ENCODE measurements around the gene KLC1. TPM values are rescaled to one million over a fixed set of nuclear protein-coding genes. Genes with fewer than 3 reads are reported as not detected.

KLC1 gene
- total RNA-seq, 6 experiments from 2014 or later = 179 to 204 (median 189) TPM

GRCh38 chr14:103671911-103672310 lies 42.9 kb downstream of the KLC1 start:
- TF ChIP-seq CTCF (IDR thresholded peaks at IDR 0.05) = no peak
- H3K4me3 Mint-ChIP-seq = no peak overlapping the region
- H3K27me3 Mint-ChIP-seq (ENCODE audit: insufficient read depth) = no peaks in the 10 kb centered on the region
- H3K36me3 Mint-ChIP-seq (ENCODE audit: low read depth) = peaks cover 51% of the 10 kb centered on the region
- DNase-seq = no peak
- H3K4me1 Mint-ChIP-seq (ENCODE audit: low read depth) = no peaks in the 10 kb centered on the region
- H3K27ac Mint-ChIP-seq = no peak overlapping the region; the same call in 1 of the 2 replicates
- no peaks in the 10 kb centered on the region for H3K9me3 Mint-ChIP-seq

DNA sequence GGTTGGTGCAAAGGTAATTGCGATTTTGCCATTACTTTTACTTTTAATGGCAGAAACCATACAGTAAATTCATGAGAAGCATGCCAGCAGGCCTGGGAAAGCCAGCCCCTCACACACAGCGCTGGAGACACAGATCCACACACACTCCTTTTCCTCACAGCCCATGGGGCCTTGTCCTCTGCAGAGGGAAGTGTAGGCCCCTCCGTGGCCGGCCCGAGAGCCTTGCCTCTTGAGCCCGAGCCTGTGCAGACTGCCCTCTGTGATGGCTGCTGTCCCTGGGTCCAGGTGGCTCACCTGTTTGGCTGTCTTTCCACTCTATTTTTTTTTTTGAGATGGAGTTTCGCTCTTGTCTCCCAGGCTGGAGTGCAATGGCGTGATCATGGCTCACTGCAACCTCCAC lies 46.9 kb downstream of the KLC1 start:
- H3K27ac Mint-ChIP-seq = no peak overlapping the region
- TF ChIP-seq CTCF (IDR thresholded peaks at IDR 0.05) = no peak
- no peaks in the 10 kb centered on the region; the same call in 1 of the 2 replicates for H3K4me1 Mint-ChIP-seq (ENCODE audit: low read depth)
- H3K36me3 Mint-ChIP-seq (ENCODE audit: low read depth) = peaks cover 61% of the 10 kb centered on the region
- no peaks in the 10 kb centered on the region for H3K9me3 Mint-ChIP-seq
- no peak for DNase-seq
- peaks cover under 1% of the 10 kb centered on the region; the same call in 1 of the 2 replicates for H3K27me3 Mint-ChIP-seq (ENCODE audit: insufficient read depth)
- no peak overlapping the region for H3K4me3 Mint-ChIP-seq

DNA sequence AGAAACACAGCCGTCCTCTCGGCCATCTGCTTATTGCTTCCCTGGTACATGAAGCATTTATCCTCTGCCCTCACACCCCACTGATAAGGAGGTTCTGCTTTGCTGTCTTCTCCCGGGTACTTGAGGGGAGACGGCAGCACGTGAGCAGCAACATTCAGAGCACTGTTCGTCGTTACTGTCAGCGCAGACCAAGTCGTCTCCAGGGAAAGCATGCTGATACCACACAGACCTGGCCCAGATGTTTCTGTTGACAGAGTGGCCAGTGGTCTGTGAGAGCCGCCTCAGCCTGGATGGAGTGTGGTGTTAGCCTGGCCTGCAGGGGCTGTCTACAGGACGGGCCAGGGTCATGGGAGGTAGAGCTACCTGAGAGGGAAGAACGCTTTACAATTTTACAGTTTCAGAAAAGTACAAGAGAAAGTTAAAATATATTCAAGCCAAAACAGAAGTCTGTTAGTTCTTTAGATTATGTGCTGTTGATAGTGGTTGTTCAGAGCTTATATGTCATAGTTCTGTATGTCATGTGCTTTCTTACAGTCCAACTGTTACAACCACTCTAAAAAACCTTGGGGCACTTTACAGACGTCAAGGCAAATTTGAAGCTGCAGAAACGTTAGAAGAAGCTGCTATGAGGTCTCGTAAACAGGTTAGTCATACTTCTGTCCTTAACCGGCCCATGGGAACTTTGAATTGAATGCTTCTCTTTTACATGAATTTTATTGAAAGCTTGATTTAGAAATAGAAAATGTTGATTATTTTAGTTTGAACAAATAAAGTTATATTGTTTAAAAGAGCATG lies 48.1 kb downstream of the KLC1 start:
- Mint-ChIP-seq H3K9me3 (no peaks in the 10 kb centered on the region), H3K36me3 (ENCODE audit: low read depth) (peaks cover 54% of the 10 kb centered on the region), H3K4me1 (ENCODE audit: low read depth) (no peaks in the 10 kb centered on the region; the same call in 1 of the 2 replicates), H3K27ac (peak overlapping the region; percentile 32), H3K27me3 (ENCODE audit: insufficient read depth) (peaks cover 2% of the 10 kb centered on the region; the same call in 1 of the 2 replicates), H3K4me3 (peak overlapping the region; percentile 18; the same call in 1 of the 2 replicates)
- TF ChIP-seq CTCF (IDR thresholded peaks at IDR 0.05) = no peak
- DNase-seq = peak; percentile 38

GRCh38 chr14:103679351-103679750 lies 50.3 kb downstream of the KLC1 start:
- Mint-ChIP-seq H3K36me3 (ENCODE audit: low read depth) (peaks cover 41% of the 10 kb centered on the region), H3K27ac (no peak overlapping the region), H3K4me1 (ENCODE audit: low read depth) (no peaks in the 10 kb centered on the region; the same call in 1 of the 2 replicates), H3K4me3 (no peak overlapping the region), H3K9me3 (no peaks in the 10 kb centered on the region), H3K27me3 (ENCODE audit: insufficient read depth) (peaks cover 5% of the 10 kb centered on the region)
- TF ChIP-seq CTCF (IDR thresholded peaks at IDR 0.05) = peak; percentile 66
- DNase-seq = no peak

- Mint-ChIP-seq H3K4me3 (no peak overlapping the region), H3K27me3 (ENCODE audit: insufficient read depth) (peaks cover 5% of the 10 kb centered on the region), H3K36me3 (ENCODE audit: low read depth) (peaks cover 39% of the 10 kb centered on the region), H3K9me3 (no peaks in the 10 kb centered on the region), H3K27ac (no peak overlapping the region), H3K4me1 (ENCODE audit: low read depth) (no peaks in the 10 kb centered on the region; the same call in 1 of the 2 replicates)
- TF ChIP-seq CTCF (IDR thresholded peaks at IDR 0.05) = no peak
- no peak for DNase-seq
Measured at GRCh38 chr14:103680491-103681231, 51.6 kb downstream of the KLC1 start.

Data from HFFc6 (cell line).